Mucosa of descending colon (tissue), 3 donors: Measurements from ENCODE around the gene FOXC2. TPM values are rescaled to one million over a fixed set of nuclear protein-coding genes. Genes with fewer than 3 reads are reported as not detected.

Experiments used
- ATAC-seq: fragments of 200-7000 bp; cut with Tn5 transposase; one replicate; pipeline ENCODE4 v1.9.1; 2020; ENCODE audit warnings: mild to moderate bottlenecking, moderate library complexity
- DNase-seq, 3 donors: peaks; one replicate each; pipeline ENCODE4 v3.0.0-alpha.2; 2020
- H3K36me3 ChIP-seq: fragments of 200-600 bp; one replicate; pipeline ENCODE4 v1.8.0; 2021; ENCODE audit warnings: low read depth, mild to moderate bottlenecking
- H3K4me1 ChIP-seq: fragments of 200-600 bp; one replicate; pipeline ENCODE4 v1.8.0; 2021; ENCODE audit warnings: low read depth, mild to moderate bottlenecking
- H3K4me3 ChIP-seq: fragments of 200-600 bp; one replicate; pipeline ENCODE4 v1.8.0; 2021; ENCODE audit warnings: mild to moderate bottlenecking
- H3K9me3 ChIP-seq: fragments of 200-600 bp; one replicate; pipeline ENCODE4 v1.8.0; 2021; ENCODE audit warnings: mild to moderate bottlenecking
- intact Hi-C, 2 donors: fragments of 100-400 bp; cut with DNase I in 1 of 2; cut with micrococcal nuclease in 1 of 2; formaldehyde crosslinking; loops; one replicate each; pipeline versions ENCODE4 v1.11.0 to v1.11.1; 2022; cut with DNase I, micrococcal nuclease
- total RNA-seq, 3 donors: library from RNA; stranded (reverse); fragmentation: NEBNext Ultra II Directional in 2 of 3; extraction: Animal tissue kit (Norgen Biotek cat#: 25700) in 2 of 3; gene quantifications; one replicate each; pipeline versions ENCODE4 v1.2.1 to v1.2.4, GENCODE V29; 2021 to 2023
- TF ChIP-seq, protein P1 (sequence below): fragments of 200-600 bp; IDR thresholded peaks from one replicate; pipeline ENCODE4 v1.8.0; 2022; ENCODE audit warnings: antibody characterized with exemption, mild to moderate bottlenecking
- donor health status: DM: no; HTN: no; CAD: no; lungs with moderate emphysema.
- donor health status: DM: no; HTN: no; CAD: no.
- donor health status: DM: no; HTN: yes; CAD: no.

The FOXC2 gene
- total RNA-seq, 3 donors from 2014 or later: 0.23 to 0.67 (median 0.51) TPM

DNA sequence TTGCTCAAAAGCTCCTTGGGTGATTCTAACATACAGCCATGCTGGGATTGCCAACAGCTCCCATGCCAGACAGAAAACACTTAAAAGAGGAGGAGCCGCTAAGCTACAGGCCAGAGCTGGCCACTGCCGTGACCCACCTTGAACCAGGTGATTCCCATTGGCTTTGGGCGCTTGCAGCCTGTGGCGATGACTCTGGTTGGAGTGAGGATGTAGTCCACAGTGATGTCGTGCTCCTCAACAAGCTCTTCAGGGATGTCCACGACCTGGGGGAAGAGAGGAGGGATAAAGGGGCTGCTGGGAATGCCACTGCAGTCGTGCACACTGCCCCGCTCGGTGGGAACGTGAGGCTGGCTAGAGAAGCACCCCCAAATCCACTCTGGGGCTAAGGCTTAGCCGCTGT lies 25.1 kb upstream of the FOXC2 start:
- no peaks in the 10 kb centered on the region for H3K4me1 ChIP-seq
- DNase-seq: no peak
- TF ChIP-seq, protein P1, sequence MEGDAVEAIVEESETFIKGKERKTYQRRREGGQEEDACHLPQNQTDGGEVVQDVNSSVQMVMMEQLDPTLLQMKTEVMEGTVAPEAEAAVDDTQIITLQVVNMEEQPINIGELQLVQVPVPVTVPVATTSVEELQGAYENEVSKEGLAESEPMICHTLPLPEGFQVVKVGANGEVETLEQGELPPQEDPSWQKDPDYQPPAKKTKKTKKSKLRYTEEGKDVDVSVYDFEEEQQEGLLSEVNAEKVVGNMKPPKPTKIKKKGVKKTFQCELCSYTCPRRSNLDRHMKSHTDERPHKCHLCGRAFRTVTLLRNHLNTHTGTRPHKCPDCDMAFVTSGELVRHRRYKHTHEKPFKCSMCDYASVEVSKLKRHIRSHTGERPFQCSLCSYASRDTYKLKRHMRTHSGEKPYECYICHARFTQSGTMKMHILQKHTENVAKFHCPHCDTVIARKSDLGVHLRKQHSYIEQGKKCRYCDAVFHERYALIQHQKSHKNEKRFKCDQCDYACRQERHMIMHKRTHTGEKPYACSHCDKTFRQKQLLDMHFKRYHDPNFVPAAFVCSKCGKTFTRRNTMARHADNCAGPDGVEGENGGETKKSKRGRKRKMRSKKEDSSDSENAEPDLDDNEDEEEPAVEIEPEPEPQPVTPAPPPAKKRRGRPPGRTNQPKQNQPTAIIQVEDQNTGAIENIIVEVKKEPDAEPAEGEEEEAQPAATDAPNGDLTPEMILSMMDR: no peak
- no peak for ATAC-seq
- no peaks in the 10 kb centered on the region for H3K9me3 ChIP-seq
- H3K36me3 ChIP-seq: peaks cover 3% of the 10 kb centered on the region
- intact Hi-C loops: no loop called here
- H3K4me3 ChIP-seq: no peak overlapping the region

DNA sequence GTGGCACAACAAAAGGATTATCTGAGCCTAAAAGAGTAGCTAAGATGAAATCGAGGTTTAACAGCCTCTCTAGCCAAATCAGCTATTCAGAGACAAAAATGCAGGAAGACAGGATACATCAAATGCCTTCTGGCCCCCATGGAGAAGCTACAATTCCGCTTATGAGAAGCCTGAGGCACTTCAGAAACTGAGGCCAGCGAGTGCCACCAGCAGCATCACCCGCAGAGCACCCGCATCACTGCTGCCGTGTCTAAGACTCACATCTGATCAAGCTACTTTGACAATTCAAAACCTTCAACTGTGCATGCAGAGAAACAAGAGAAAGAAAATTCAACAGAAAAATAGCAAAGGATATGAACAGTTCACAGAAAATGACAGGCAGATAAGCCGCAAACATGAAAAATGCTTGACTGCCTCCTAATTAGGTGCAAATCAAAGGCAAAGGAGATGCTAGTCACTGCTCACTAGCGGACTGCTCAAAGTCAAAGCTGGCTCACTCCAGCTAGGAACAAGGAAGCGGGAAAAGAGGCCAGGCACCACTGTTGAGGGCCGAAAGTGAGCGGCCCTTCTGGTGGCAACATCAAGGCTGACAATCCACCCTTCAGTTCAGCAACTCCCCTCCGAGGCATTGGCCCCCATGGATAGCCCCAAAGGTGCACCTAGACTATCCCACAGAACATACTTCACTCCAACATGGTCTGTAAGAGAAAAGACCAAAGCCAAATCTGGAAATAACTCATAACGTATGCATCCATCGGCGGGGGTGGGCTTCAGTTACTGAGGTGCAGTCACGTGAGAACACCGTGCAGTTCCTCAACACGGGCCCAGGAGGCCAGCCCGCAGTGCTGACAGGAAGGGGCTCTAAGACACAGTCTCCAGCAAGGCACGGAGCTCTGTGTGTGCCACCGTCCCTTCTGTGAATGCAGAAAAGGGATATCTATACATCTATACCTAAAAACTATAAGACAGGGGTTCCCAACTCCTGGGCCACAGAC lies 23.6 kb upstream of the FOXC2 start:
- DNase-seq (no peak), ATAC-seq (no peak)
- Histone ChIP-seq H3K4me1 (no peaks in the 10 kb centered on the region), H3K36me3 (peaks cover 3% of the 10 kb centered on the region), H3K4me3 (no peak overlapping the region), H3K9me3 (no peaks in the 10 kb centered on the region)
- TF ChIP-seq, protein P1: no peak
- intact Hi-C loops: no loop called here

DNA sequence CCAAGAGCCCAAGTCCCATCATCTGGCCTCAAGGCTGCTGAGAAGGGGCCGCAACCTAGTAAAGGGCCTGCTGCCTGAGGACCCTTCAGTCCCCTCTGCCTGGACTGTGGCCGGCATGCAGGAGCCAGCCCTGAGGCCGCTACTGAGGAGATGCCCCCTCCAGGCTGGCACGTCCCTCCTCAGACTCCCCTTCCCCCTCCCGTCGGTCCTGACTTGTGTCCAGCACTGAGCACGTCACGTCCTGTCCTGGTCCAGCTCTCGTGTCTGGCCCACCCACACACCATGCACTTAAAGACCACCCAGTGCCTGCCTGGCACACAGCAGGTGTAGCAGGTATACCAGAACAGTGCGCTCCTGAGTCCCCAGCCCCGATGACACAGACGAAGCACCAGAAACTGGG lies 21.1 kb upstream of the FOXC2 start:
- Histone ChIP-seq H3K4me3 (no peak overlapping the region), H3K9me3 (no peaks in the 10 kb centered on the region), H3K4me1 (no peaks in the 10 kb centered on the region), H3K36me3 (peaks cover 3% of the 10 kb centered on the region)
- TF ChIP-seq, protein P1: no peak
- DNase-seq: no peak
- no peak for ATAC-seq
- intact Hi-C loops: no loop called here

DNA sequence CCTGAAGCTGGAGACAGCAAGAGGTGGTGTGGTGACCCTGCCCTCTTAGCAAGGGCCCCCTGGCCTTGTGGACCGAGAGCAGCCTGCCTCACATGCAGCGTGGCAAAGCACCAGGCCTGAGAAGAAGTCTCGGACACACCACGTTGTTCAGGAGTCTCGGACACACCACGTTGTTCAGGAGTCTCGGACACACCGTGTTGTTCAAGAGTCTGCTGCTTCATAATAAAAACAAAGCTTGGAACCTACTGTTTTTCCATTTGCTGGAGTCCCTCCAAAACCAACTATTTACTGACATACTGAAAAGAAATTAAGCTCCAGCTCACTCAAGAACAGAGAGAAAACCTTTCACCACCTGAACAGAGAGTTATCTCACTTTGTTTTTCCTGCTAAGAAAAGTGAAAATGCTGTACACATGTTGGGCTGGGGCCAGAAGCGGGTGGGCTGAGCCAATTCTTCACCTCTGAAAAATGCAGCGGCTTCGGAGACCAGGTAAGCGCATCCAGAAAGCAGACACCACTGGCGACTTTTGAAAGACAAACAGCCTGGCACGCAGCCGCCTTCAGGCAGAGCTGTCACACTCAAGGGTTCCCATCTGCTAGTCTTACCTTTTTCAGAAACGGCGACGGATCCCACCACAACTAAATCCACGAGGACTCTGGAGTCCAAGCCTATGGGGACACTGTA lies 20.5 kb upstream of the FOXC2 start:
- H3K36me3 ChIP-seq: peaks cover 3% of the 10 kb centered on the region
- no peak overlapping the region for H3K4me3 ChIP-seq
- ATAC-seq (no peak), DNase-seq (no peak)
- intact Hi-C loops: no loop called here
- TF ChIP-seq, protein P1: no peak
- H3K4me1 ChIP-seq: no peaks in the 10 kb centered on the region
- H3K9me3 ChIP-seq: no peaks in the 10 kb centered on the region

DNA sequence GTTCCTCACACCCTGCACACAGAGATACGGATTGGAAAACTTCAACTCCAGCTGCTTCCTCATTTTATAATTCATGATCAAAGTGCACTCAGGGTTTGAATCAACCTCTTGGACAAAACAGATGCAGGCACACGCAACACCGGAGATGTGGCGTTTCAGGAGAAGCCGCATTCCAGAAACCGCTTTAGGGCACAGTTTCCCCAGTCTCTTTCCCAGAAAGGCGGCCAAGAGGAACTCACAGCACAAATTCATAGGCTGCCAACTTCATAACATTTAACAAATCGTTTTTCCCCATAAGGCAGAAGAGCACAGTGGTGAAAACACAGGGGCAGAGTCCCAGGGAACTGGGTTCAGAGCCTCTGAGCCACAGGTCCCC lies 20.0 kb upstream of the FOXC2 start:
- Histone ChIP-seq H3K4me1 (no peaks in the 10 kb centered on the region), H3K4me3 (no peak overlapping the region), H3K9me3 (no peaks in the 10 kb centered on the region), H3K36me3 (peaks cover under 1% of the 10 kb centered on the region)
- TF ChIP-seq, protein P1: no peak
- intact Hi-C loops: no loop called here
- DNase-seq (no peak), ATAC-seq (no peak)
